ENCODE data around the gene TEX264. TPM values are rescaled to one million over a fixed set of nuclear protein-coding genes. Genes with fewer than 3 reads are reported as not detected.

Gene TEX264
- total and polyA plus RNA-seq, 2 donors (not counting 1 experiment from before 2014, with no cell fraction given), result 34.3 to 51.0 TPM

DNA sequence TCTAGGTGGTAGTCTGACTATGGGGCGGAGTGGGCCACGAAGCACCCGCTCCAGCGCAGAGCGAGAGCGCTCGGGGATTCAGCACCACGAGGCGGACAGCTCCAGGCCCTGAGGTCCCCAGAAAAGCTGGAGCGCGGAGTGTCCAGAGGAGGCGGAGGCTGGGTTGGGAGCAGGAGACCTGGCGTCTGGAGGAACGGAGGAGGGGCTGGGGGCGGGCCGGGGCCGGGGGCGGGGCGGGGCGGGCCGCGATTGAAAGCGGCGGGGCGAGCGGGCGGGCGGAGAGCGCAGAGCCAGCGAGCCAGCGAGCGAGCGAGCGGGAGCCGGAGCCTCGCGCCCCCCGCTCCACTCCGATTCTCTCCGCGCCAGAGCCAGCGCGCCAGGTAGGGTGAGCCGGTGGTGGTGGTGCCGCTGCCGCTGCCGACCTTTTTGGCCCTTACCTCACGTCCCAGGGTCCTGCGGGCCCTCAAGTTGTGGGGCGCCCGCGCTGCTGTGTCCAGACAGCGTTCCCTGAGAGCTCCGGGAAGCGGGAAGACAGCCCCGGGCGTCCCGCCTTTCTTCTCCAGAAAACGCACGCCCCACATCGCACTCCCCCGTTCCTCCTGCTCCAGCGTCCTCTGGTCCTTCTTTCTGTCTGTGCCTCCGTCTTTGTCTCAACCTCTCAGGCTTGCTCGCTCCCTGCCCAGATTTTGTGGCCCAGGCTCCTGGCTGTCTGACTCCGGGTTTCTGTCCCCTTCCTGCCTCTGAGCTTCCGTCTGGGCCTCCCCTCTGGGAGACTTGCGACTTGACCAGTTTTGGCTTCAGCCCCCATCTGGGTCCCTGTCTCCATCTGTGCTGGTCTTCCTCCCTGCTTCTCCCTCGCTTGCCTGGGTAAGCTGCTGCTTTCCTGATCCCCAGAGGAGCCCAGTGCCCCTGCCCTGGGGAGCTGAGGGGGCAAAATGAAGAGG, 36.0 kb downstream of the TEX264 start, which contains the start of gene GRM2:
Gene GRM2 (plus strand): TSS at position 281 of the 944 bp plus-strand sequence. CDS start 1,916 bp downstream, outside the sequence.
- Histone ChIP-seq H3K9me3 (ENCODE audit: control insufficient read depth, insufficient read depth, low read depth, low read length) (no peaks in the 10 kb centered on the region), H3K4me2 (ENCODE audit: extremely low read depth, insufficient read depth, low read length) (peak within 1 kb of the TSS; percentile 80), H2AFZ (ENCODE audit: low read length) (no peak within 1 kb of the TSS), H3K4me1 (ENCODE audit: control insufficient read depth, extremely low read depth, insufficient read depth, low read length) (no peaks in the 10 kb centered on the region), H3K9ac (ENCODE audit: insufficient read depth, low read length) (no peak within 1 kb of the TSS), H4K20me1 (ENCODE audit: control insufficient read depth, extremely low read depth, insufficient read depth, low read length) (no peaks in the 10 kb centered on the region), H3K4me3 (replicated peaks in 1 of 4; ENCODE audit: control extremely low read depth in 1 of 4, insufficient read depth in 1 of 4, low read depth in 3 of 4, low read length in 4 of 4) (peak within 1 kb of the TSS in 2 of 4 experiments; percentile 21 to 40), H3K36me3 (ENCODE audit: control insufficient read depth, insufficient read depth, low read length) (no peaks in the 10 kb centered on the region), H3K27me3 (ENCODE audit: control insufficient read depth, insufficient read depth, low read length) (no peaks in the 10 kb centered on the region), H3K27ac (ENCODE audit: insufficient read depth, low read length) (no peak within 1 kb of the TSS), H3K79me2 (ENCODE audit: control insufficient read depth, insufficient read depth, low read length) (no peaks in the 10 kb centered on the region)
- DNase-seq (ENCODE audit: low read depth in 2 of 2), result peak; percentile 84 to 87
- TF ChIP-seq EZH2 (IDR thresholded peaks at IDR 0.05; ENCODE audit: low read length, missing control alignments) (no peak), CTCF (conservative IDR thresholded peaks at IDR 0.05 in 1 of 2, IDR thresholded peaks at IDR 0.05 in 1 of 2; ENCODE audit: low read depth in 1 of 2, low read length in 2 of 2) (peak in 1 of 2 donors; percentile 20)

DNA sequence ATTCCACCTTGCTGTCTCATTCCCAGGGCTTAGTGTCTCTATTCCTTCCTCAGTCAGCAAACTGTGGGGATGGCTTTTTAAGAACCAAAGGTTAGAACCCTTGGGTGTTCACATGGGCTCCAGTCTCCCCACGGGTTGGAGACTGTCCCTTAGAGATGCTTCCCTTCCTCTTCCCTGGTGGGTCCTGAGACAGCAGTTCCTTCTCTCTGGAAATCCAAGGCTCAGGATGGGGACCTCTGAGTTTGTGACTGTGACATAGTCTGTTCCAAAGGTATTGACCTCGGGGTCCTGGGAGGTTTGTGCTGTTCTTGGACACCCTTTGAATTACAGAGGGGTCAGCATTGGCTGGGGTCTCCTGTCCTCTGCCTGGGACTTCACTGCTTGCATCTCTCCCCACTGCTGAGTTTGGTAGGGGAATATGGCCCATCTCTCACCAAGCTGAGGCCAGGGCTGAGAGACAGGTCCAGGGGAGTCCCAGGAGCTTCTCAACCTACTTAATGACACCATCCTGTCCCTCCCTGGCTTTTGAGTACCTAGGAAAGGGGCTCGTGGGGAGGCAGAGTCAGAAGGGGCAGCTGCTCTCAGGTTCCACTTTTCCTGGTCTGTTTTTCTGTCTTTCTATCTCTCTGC, 37.3 kb downstream of the TEX264 start:
- Histone ChIP-seq H4K20me1 (ENCODE audit: control insufficient read depth, extremely low read depth, insufficient read depth, low read length) (no peaks in the 10 kb centered on the region), H3K27me3 (ENCODE audit: control insufficient read depth, insufficient read depth, low read length) (no peaks in the 10 kb centered on the region), H3K27ac (ENCODE audit: insufficient read depth, low read length) (no peak overlapping the region), H3K4me2 (ENCODE audit: extremely low read depth, insufficient read depth, low read length) (no peak overlapping the region), H3K9me3 (ENCODE audit: control insufficient read depth, insufficient read depth, low read depth, low read length) (no peaks in the 10 kb centered on the region), H3K36me3 (ENCODE audit: control insufficient read depth, insufficient read depth, low read length) (no peaks in the 10 kb centered on the region), H3K9ac (ENCODE audit: insufficient read depth, low read length) (no peak overlapping the region), H3K79me2 (ENCODE audit: control insufficient read depth, insufficient read depth, low read length) (no peaks in the 10 kb centered on the region), H3K4me1 (ENCODE audit: control insufficient read depth, extremely low read depth, insufficient read depth, low read length) (no peaks in the 10 kb centered on the region), H2AFZ (ENCODE audit: low read length) (no peak overlapping the region), H3K4me3 (replicated peaks in 1 of 4; ENCODE audit: control extremely low read depth in 1 of 4, insufficient read depth in 1 of 4, low read depth in 3 of 4, low read length in 4 of 4) (no peak overlapping the region)
- no peak for TF ChIP-seq EZH2 (IDR thresholded peaks at IDR 0.05; ENCODE audit: low read length, missing control alignments)
- TF ChIP-seq CTCF (conservative IDR thresholded peaks at IDR 0.05 in 1 of 2, IDR thresholded peaks at IDR 0.05 in 1 of 2; ENCODE audit: low read depth in 1 of 2, low read length in 2 of 2), result no peak
- DNase-seq (ENCODE audit: low read depth in 2 of 2), result no peak

- Histone ChIP-seq H3K9me3 (ENCODE audit: control insufficient read depth, insufficient read depth, low read depth, low read length) (no peaks in the 10 kb centered on the region), H3K27ac (ENCODE audit: insufficient read depth, low read length) (no peak overlapping the region), H3K79me2 (ENCODE audit: control insufficient read depth, insufficient read depth, low read length) (no peaks in the 10 kb centered on the region), H3K4me2 (ENCODE audit: extremely low read depth, insufficient read depth, low read length) (no peak overlapping the region), H3K4me3 (replicated peaks in 1 of 4; ENCODE audit: control extremely low read depth in 1 of 4, insufficient read depth in 1 of 4, low read depth in 3 of 4, low read length in 4 of 4) (no peak overlapping the region), H3K4me1 (ENCODE audit: control insufficient read depth, extremely low read depth, insufficient read depth, low read length) (no peaks in the 10 kb centered on the region), H4K20me1 (ENCODE audit: control insufficient read depth, extremely low read depth, insufficient read depth, low read length) (no peaks in the 10 kb centered on the region), H3K27me3 (ENCODE audit: control insufficient read depth, insufficient read depth, low read length) (no peaks in the 10 kb centered on the region), H3K9ac (ENCODE audit: insufficient read depth, low read length) (no peak overlapping the region), H3K36me3 (ENCODE audit: control insufficient read depth, insufficient read depth, low read length) (no peaks in the 10 kb centered on the region), H2AFZ (ENCODE audit: low read length) (no peak overlapping the region)
- no peak for DNase-seq (ENCODE audit: low read depth in 2 of 2)
- TF ChIP-seq EZH2 (IDR thresholded peaks at IDR 0.05; ENCODE audit: low read length, missing control alignments) (no peak), CTCF (conservative IDR thresholded peaks at IDR 0.05 in 1 of 2, IDR thresholded peaks at IDR 0.05 in 1 of 2; ENCODE audit: low read depth in 1 of 2, low read length in 2 of 2) (no peak)
These were observed 38.0 kb downstream of the TEX264 start for GRCh38 chr3:51709004-51709420.

Data from fibroblast of lung (primary cell).